H1 (cell line): ENCODE measurements around the gene APOL1. TPM values are rescaled to one million over a fixed set of nuclear protein-coding genes. Genes with fewer than 3 reads are reported as not detected.
A peak's percentile ranks its signal among the peaks of the same experiment; 100 is the strongest.

Experiments
- CTCF ChIA-PET: fragments of 300-600 bp; sonication (Branson Sonifier 250); formaldehyde crosslinking; loops from one replicate; lab custom pipeline; 2021; ENCODE audit not compliant: partially characterized antibody; lab: Charles Lee
- POLR2A ChIA-PET: fragments of 300-600 bp; sonication (Branson Sonifier 250); formaldehyde crosslinking; loops from one replicate; lab custom pipeline; 2021; ENCODE audit warnings: inconsistent platforms; ENCODE audit not compliant: partially characterized antibody; lab: Charles Lee
- DNase-seq, 2 experiments: peaks; one replicate each; pipeline versions ENCODE4 v3.0.0 to v3.0.0-alpha.2; 2010 to 2022; ENCODE audit warnings: low spot score in 2 of 2, low read depth in 1 of 2, mixed read lengths in 1 of 2
- FAIRE-seq: peaks from 2 replicates; lab custom pipeline; 2011; peaks lifted over from hg19 to GRCh38; lab: Jason Lieb, UNC
- H2AFZ ChIP-seq: 2 replicates; pipeline ENCODE4 v1.8.1; 2012; ENCODE audit warnings: low read length, inconsistent platforms
- H2AK5ac ChIP-seq: 2 replicates; pipeline ENCODE4 v1.6.1; 2013; ENCODE audit warnings: low read depth, low read length
- H2BK120ac ChIP-seq: replicated peaks from 2 replicates; pipeline ENCODE3; 2013; ENCODE audit warnings: low read depth, low read length, inconsistent platforms
- H2BK12ac ChIP-seq: 2 replicates; pipeline ENCODE4 v1.6.1; 2013; ENCODE audit warnings: low read depth, low read length
- H2BK15ac ChIP-seq: 2 replicates; pipeline ENCODE4 v1.6.1; 2013; ENCODE audit warnings: low read length
- H2BK20ac ChIP-seq: 2 replicates; pipeline ENCODE4 v1.6.1; 2013; ENCODE audit warnings: low read length
- H2BK5ac ChIP-seq: 2 replicates; pipeline ENCODE4 v1.6.1; 2013; ENCODE audit warnings: low read depth, low read length
- H3K14ac ChIP-seq: 2 replicates; pipeline ENCODE4 v1.6.1; 2013; ENCODE audit warnings: inconsistent platforms; ENCODE audit not compliant: insufficient read length
- H3K18ac ChIP-seq: 2 replicates; pipeline ENCODE4 v1.6.1; 2013; ENCODE audit warnings: low read length; ENCODE audit errors: extremely low read depth
- H3K23ac ChIP-seq: 2 replicates; pipeline ENCODE4 v1.6.1; 2013; ENCODE audit warnings: inconsistent platforms; ENCODE audit not compliant: insufficient read length
- H3K23me2 ChIP-seq: 2 replicates; pipeline ENCODE4 v1.6.1; 2013; ENCODE audit warnings: low read depth, low read length
- H3K27ac ChIP-seq: 2 replicates; pipeline ENCODE4 v1.6.1; 2011; ENCODE audit warnings: low read depth, low read length, inconsistent platforms
- H3K27me3 ChIP-seq, 4 experiments: replicated peaks in 1 of 4; 1 replicate in 1 of 4; 2 replicates in 3 of 4; pipeline versions ENCODE4 v1.6.1 to v1.8.1; 2011 to 2013; ENCODE audit warnings: low read length in 3 of 4, mild to moderate bottlenecking in 3 of 4, inconsistent platforms in 2 of 4, mixed read lengths in 2 of 4, moderate library complexity in 1 of 4; ENCODE audit not compliant: control insufficient read depth in 3 of 4, insufficient read depth in 3 of 4; ENCODE audit errors: extremely low read depth in 1 of 4
- H3K36me3 ChIP-seq, 4 experiments: 2 replicates each; pipeline versions ENCODE4 v1.6.1 to v1.8.1; 2011 to 2013; ENCODE audit warnings: mild to moderate bottlenecking in 4 of 4, low read length in 3 of 4, moderate library complexity in 2 of 4, control low read depth in 1 of 4, inconsistent platforms in 1 of 4; ENCODE audit not compliant: insufficient read depth in 4 of 4, control insufficient read depth in 2 of 4
- H3K4ac ChIP-seq: replicated peaks from 2 replicates; pipeline ENCODE3; 2013; ENCODE audit warnings: low read length, low read depth, mixed read lengths, inconsistent platforms; ENCODE audit not compliant: insufficient read length
- H3K4me1 ChIP-seq, 4 experiments: replicated peaks in 1 of 4; 1 replicate in 1 of 4; 2 replicates in 3 of 4; pipeline versions ENCODE4 v1.6.1 to v1.8.1; 2011 to 2013; ENCODE audit warnings: low read length in 3 of 4, inconsistent platforms in 2 of 4, mixed read lengths in 1 of 4; ENCODE audit not compliant: insufficient read depth in 4 of 4, control insufficient read depth in 3 of 4
- H3K4me2 ChIP-seq, 2 experiments: 2 replicates each; pipeline versions ENCODE4 v1.6.1 to v1.8.1; 2011 to 2013; ENCODE audit warnings: low read depth in 2 of 2, low read length in 2 of 2, control low read depth in 1 of 2, inconsistent platforms in 1 of 2, mild to moderate bottlenecking in 1 of 2; ENCODE audit not compliant: insufficient read depth in 1 of 2
- H3K4me3 ChIP-seq, 4 experiments: fragments of 200-600, 300-600 bp in 1 of 4; sonication (generic), shearing (Covaris generic), sonication (Bioruptor Twin) in 1 of 4; 2 replicates each; pipeline versions ENCODE4 v1.5.1 to v1.8.1; 2011 to 2016; ENCODE audit warnings: low read length in 4 of 4, low read depth in 3 of 4, control low read depth in 2 of 4, inconsistent platforms in 2 of 4, mild to moderate bottlenecking in 2 of 4, mixed read lengths in 1 of 4, moderate library complexity in 1 of 4; ENCODE audit not compliant: insufficient read depth in 2 of 4; ENCODE audit errors: extremely low read depth in 1 of 4
- H3K56ac ChIP-seq: replicated peaks from 2 replicates; pipeline ENCODE3; 2013; ENCODE audit warnings: low read depth, mild to moderate bottlenecking, mixed read lengths, low read length, inconsistent platforms; ENCODE audit not compliant: insufficient read length
- H3K79me1 ChIP-seq: 2 replicates; pipeline ENCODE4 v1.6.1; 2013; ENCODE audit warnings: low read depth, low read length, control low read depth
- H3K79me2 ChIP-seq, 2 experiments: 2 replicates each; pipeline versions ENCODE4 v1.6.1 to v1.8.1; 2012 to 2013; ENCODE audit warnings: low read length in 2 of 2, mild to moderate bottlenecking in 2 of 2, inconsistent platforms in 1 of 2; ENCODE audit not compliant: insufficient read depth in 2 of 2, control insufficient read depth in 1 of 2
- H3K9ac ChIP-seq, 4 experiments: replicated peaks in 1 of 4; 1 replicate in 1 of 4; 2 replicates in 3 of 4; pipeline versions ENCODE4 v1.6.1 to v1.8.1; 2011 to 2013; ENCODE audit warnings: low read depth in 3 of 4, low read length in 3 of 4, control low read depth in 2 of 4, mild to moderate bottlenecking in 2 of 4, moderate library complexity in 2 of 4, inconsistent platforms in 1 of 4; ENCODE audit errors: extremely low read depth in 1 of 4
- H3K9me3 ChIP-seq, 2 experiments: 2 replicates each; pipeline versions ENCODE4 v1.6.1 to v1.8.1; 2012 to 2013; ENCODE audit warnings: mild to moderate bottlenecking in 2 of 2, moderate library complexity in 2 of 2, control low read depth in 1 of 2, inconsistent platforms in 1 of 2, low read depth in 1 of 2, low read length in 1 of 2, mixed read lengths in 1 of 2; ENCODE audit not compliant: insufficient read depth in 2 of 2
- H4K20me1 ChIP-seq, 2 experiments: replicated peaks in 1 of 2; 2 replicates each; pipeline versions ENCODE3 to v1.8.1; 2011 to 2013; ENCODE audit warnings: inconsistent platforms in 2 of 2, low read length in 2 of 2, mild to moderate bottlenecking in 1 of 2; ENCODE audit not compliant: insufficient read depth in 2 of 2, control insufficient read depth in 1 of 2
- H4K5ac ChIP-seq: 2 replicates; pipeline ENCODE4 v1.6.1; 2013; ENCODE audit warnings: low read length, low read depth, mixed read lengths, inconsistent platforms; ENCODE audit not compliant: insufficient read length
- H4K8ac ChIP-seq: 2 replicates; pipeline ENCODE4 v1.8.0; 2013; ENCODE audit warnings: mild to moderate bottlenecking, moderate library complexity, low read length, inconsistent platforms; ENCODE audit not compliant: insufficient read depth; ENCODE audit errors: extremely low read depth
- H4K91ac ChIP-seq: replicated peaks from 2 replicates; pipeline ENCODE3; 2013; ENCODE audit warnings: low read length, mixed read lengths, inconsistent platforms; ENCODE audit not compliant: insufficient read length
- CHD1 ChIP-seq: IDR thresholded peaks from 2 replicates; pipeline ENCODE4 v1.6.1; 2012; ENCODE audit warnings: low read depth, low read length, improper control_type of control experiment
- CTBP2 ChIP-seq: IDR thresholded peaks from 2 replicates; pipeline ENCODE4 v1.7.0; 2011; ENCODE audit warnings: borderline replicate concordance, mild to moderate bottlenecking, moderate library complexity, mixed read lengths, low read length; ENCODE audit not compliant: insufficient read depth, insufficient read length
- POLR2A ChIP-seq, 2 experiments: IDR thresholded peaks; 1 replicate in 1 of 2; 2 replicates in 1 of 2; pipeline ENCODE4 v1.6.1; 2011; ENCODE audit warnings: low read depth in 2 of 2, low read length in 2 of 2, mild to moderate bottlenecking in 2 of 2; ENCODE audit errors: control extremely low read depth in 1 of 2
- RXRA ChIP-seq: IDR thresholded peaks from 2 replicates; pipeline ENCODE4 v1.6.1; 2011; ENCODE audit warnings: low read depth, mild to moderate bottlenecking, low read length, moderate library complexity; ENCODE audit not compliant: insufficient read depth
- TEAD4 ChIP-seq: IDR thresholded peaks from 2 replicates; pipeline ENCODE4 v1.6.1; 2012; ENCODE audit warnings: low read depth, low read length, inconsistent platforms, mixed read lengths
- WGBS, 2 experiments: shearing (Covaris generic) in 1 of 2; methylation state at CpG; one replicate each; pipeline versions ENCODE4 v1.1.6 to v1.1.7; 2013 to 2015; ENCODE audit warnings: low lambda C conversion rate in 2 of 2, mixed read lengths in 2 of 2, inconsistent platforms in 1 of 2, low coverage in 1 of 2, missing lambda C conversion rate in 1 of 2; ENCODE audit not compliant: insufficient replicate concordance in 2 of 2, insufficient coverage in 1 of 2, insufficient read length in 1 of 2; ENCODE audit errors: extremely low coverage in 1 of 2, missing lambda C conversion rate in 1 of 2; 5-methylcytosine and 5-hydroxymethylcytosine counted together
- polyA plus RNA-seq, 7 experiments: library from polyadenylated mRNA; depleted of rRNA in 3 of 7; stranded (reverse) in 5 of 7; unstranded in 2 of 7; fragments of >200 nt in 5 of 7; fragments of 200-250 nt in 2 of 7; gene quantifications; 1 replicate in 5 of 7; 2 replicates in 1 of 7; 4 replicates in 1 of 7; pipeline versions ENCODE4 v1.2.1 to v1.2.3, GENCODE V29; 2011 to 2013; ENCODE audit warnings: missing spikeins in 2 of 7, mixed read lengths in 2 of 7
- total RNA-seq: library from RNA; stranded (reverse); fragmentation: NEBNext Ultra II Directional; extraction: Animal tissue kit (Norgen Biotek cat#: 25700); gene quantifications from 2 replicates; pipeline ENCODE4 v1.2.1, GENCODE V29; 2021
- TF ChIP-seq, protein P1 (sequence below): IDR thresholded peaks from 2 replicates; pipeline ENCODE4 v1.6.1; 2012; ENCODE audit warnings: inconsistent platforms

Gene APOL1
- total and polyA plus RNA-seq, 2 of the 8 experiments (the other 6 are each of a cell fraction or from before 2014, with no cell fraction given): not detected

DNA sequence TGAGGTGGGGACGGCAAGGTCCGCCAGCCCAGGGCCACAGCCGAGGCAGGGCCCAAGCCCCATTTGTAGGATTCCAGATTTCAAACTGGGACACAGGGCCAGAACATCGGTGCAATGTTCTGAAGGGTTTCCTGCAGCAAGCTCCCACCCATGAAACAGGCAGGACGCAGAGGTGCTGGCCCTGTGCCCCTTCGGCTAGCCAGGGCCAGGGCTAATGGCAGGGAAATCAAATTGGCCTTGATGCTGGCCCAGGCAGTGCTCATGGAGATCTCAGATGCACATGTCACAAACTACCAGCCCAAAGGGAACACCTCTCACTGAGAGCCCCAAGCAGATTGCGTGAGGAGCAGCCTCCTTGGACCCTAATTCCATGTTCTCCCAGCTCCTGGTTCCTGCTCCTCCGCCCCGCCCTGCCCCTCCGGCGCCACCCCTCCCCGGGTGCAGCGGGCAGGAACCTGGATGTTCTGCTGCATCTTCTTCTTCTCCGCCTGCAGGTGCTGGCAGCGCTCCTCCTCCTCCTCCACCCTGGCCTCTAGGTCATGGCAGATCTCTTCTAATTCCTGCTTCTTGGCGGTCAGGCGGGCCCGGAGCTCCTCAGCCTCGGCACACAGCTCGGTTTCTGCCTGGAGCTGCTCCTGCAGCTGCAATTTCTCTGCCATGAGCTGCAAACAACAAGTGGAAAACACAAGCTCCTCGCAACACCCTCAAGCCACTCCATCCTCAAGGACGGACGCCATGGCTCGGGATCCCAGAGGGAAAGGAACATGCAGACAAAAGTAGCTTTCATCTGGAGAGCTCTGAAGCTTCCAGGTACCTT, 47.7 kb downstream of the APOL1 start:
- H2BK5ac ChIP-seq: no peak overlapping the region; the same call in 1 of the 2 replicates
- H4K5ac ChIP-seq: no peak overlapping the region
- 97% methylated on average over 16 of the region's 24 CpGs; no CpG with 5 or more reads in 1 of the 2 experiments for WGBS, 2 experiments
- H3K27me3 ChIP-seq: no peaks in the 10 kb centered on the region
- H2BK12ac ChIP-seq: no peak overlapping the region
- TF ChIP-seq TEAD4 (no peak), CTBP2 (no peak), RXRA (no peak), POLR2A (IDR thresholded peaks at IDR 0.05; ENCODE audit: control extremely low read depth in 1 of 2, low read depth in 2 of 2, low read length in 2 of 2) (0 out of 3 replicates have a peak, but pooled peaks of 1 of the 2 experiments have one; percentile 23), CHD1 (no peak)
- TF ChIP-seq, protein P1, sequence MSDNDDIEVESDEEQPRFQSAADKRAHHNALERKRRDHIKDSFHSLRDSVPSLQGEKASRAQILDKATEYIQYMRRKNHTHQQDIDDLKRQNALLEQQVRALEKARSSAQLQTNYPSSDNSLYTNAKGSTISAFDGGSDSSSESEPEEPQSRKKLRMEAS: no peak
- no peaks in the 10 kb centered on the region for H3K4me1 ChIP-seq
- FAIRE-seq (no peak), DNase-seq (no peak)
- H3K23ac ChIP-seq: no peak overlapping the region
- CTCF ChIA-PET: interaction anchor here (0.7 to 17.3 kb wide), 47 partner anchors 8 to 881 kb away, joined by 3 to 159 read pairs (median 5); partner anchors contain the start of gene FOXRED2
- H3K9ac ChIP-seq: no peak overlapping the region
- H3K56ac ChIP-seq: no peak overlapping the region
- POLR2A ChIA-PET: interaction anchor here (0.7 to 1.9 kb wide), 8 partner anchors 13 to 189 kb away, joined by 3 to 5 read pairs (median 4); no protein-coding TSS in a partner anchor
- no peak overlapping the region for H3K18ac ChIP-seq
- H2AFZ ChIP-seq: no peak overlapping the region
- H4K8ac ChIP-seq: no peak overlapping the region
- H2BK120ac ChIP-seq: no peak overlapping the region
- no peaks in the 10 kb centered on the region for H3K23me2 ChIP-seq
- H3K9me3 ChIP-seq: no peaks in the 10 kb centered on the region
- H4K20me1 ChIP-seq: peaks cover 0 to 8% of the 10 kb centered on the region in 2 experiments
- no peak overlapping the region for H2AK5ac ChIP-seq
- no peak overlapping the region for H3K4me2 ChIP-seq
- no peaks in the 10 kb centered on the region for H3K79me2 ChIP-seq
- H3K14ac ChIP-seq: no peak overlapping the region
- H3K36me3 ChIP-seq: peaks cover 50 to 91% (median 84%) of the 10 kb centered on the region in 4 experiments
- no peak overlapping the region for H3K4me3 ChIP-seq
- no peak overlapping the region for H3K4ac ChIP-seq
- no peak overlapping the region for H2BK15ac ChIP-seq
- no peak overlapping the region for H3K27ac ChIP-seq
- no peak overlapping the region for H4K91ac ChIP-seq
- 0 out of 2 replicates have a peak, but pooled peaks cover 5% of the 10 kb centered on the region for H3K79me1 ChIP-seq
- H2BK20ac ChIP-seq: no peak overlapping the region
